Dedifferentiated amniotic fluid mesenchymal stem cell (primary cell): ENCODE results near the gene SUPT3H.
"Not testable (repeated sequence)": the region's sequence is repeated elsewhere in the genome, so short reads cannot be mapped to it uniquely, and the experiment has no call there.

Source experiments
- DNase-seq: peaks from one replicate; pipeline ENCODE4 v3.0.0-alpha.2; 2016; ENCODE audit errors: extremely low spot score

Gene SUPT3H

GRCh38 chr6:45323656-45324224 is 54.0 kb downstream of the SUPT3H start:
- DNase-seq: no peak

GRCh38 chr6:45320349-45320748 is 57.4 kb downstream of the SUPT3H start:
- DNase-seq: no peak

GRCh38 chr6:45314146-45314545 is 63.6 kb downstream of the SUPT3H start:
- no peak for DNase-seq

- DNase-seq: no peak
Observed at GRCh38 chr6:45310118-45310788, 67.5 kb downstream of the SUPT3H start.

- no peak for DNase-seq
Observed at GRCh38 chr6:45305546-45305945, 72.2 kb downstream of the SUPT3H start.

GRCh38 chr6:45302832-45303231 is 74.9 kb downstream of the SUPT3H start:
- DNase-seq: no peak

- DNase-seq: no peak
Observed at GRCh38 chr6:45301348-45302142, 76.2 kb downstream of the SUPT3H start.

- no peak for DNase-seq
Observed at GRCh38 chr6:45300736-45301135, 77.0 kb downstream of the SUPT3H start.

- no peak for DNase-seq
Observed at GRCh38 chr6:45299096-45299581, 78.6 kb downstream of the SUPT3H start.

GRCh38 chr6:45297320-45297719 is 80.4 kb downstream of the SUPT3H start:
- no peak for DNase-seq

GRCh38 chr6:45294065-45294701 is 83.6 kb downstream of the SUPT3H start:
- not testable (repeated sequence) for DNase-seq

GRCh38 chr6:45293306-45293705 is 84.4 kb downstream of the SUPT3H start:
- DNase-seq: no peak

GRCh38 chr6:45289751-45290514 is 87.8 kb downstream of the SUPT3H start:
- DNase-seq: no peak

- not testable (repeated sequence) for DNase-seq
Observed at GRCh38 chr6:45286707-45287106, 91.0 kb downstream of the SUPT3H start.

- DNase-seq: no peak
Observed at GRCh38 chr6:45278367-45278766, 99.4 kb downstream of the SUPT3H start.

- DNase-seq: not testable (repeated sequence)
Observed at GRCh38 chr6:45277741-45278140, 100.0 kb downstream of the SUPT3H start.

- no peak for DNase-seq
Observed at GRCh38 chr6:45275358-45275757, 102.4 kb downstream of the SUPT3H start.

GRCh38 chr6:45272626-45273025 is 105.1 kb downstream of the SUPT3H start:
- no peak for DNase-seq

- DNase-seq: no peak
Observed at GRCh38 chr6:45265246-45265645, 112.5 kb downstream of the SUPT3H start.

- no peak for DNase-seq
Observed at GRCh38 chr6:45260696-45261095, 117.0 kb downstream of the SUPT3H start.
